KMS-11 (cell line): ENCODE results near the gene DLX1.
"Not testable (repeated sequence)": the region's sequence is repeated elsewhere in the genome, so short reads cannot be mapped to it uniquely, and the experiment has no call there.

ENCODE experiments used
- H2AFZ ChIP-seq: fragments of 200-600 bp; sonication (generic); 2 replicates; pipeline ENCODE4 v1.6.1; 2016; ENCODE audit warnings: antibody characterized with exemption, mixed run types, low read depth
- H3K27ac ChIP-seq: fragments of 200-600 bp; sonication (generic); 2 replicates; pipeline ENCODE4 v1.6.1; 2016; ENCODE audit warnings: mild to moderate bottlenecking, mixed run types
- H3K27me3 ChIP-seq: fragments of 200-600 bp; sonication (generic); 2 replicates; pipeline ENCODE4 v1.6.1; 2017; ENCODE audit warnings: mild to moderate bottlenecking, low read depth, mixed run types, moderate library complexity; ENCODE audit not compliant: insufficient read depth
- H3K36me3 ChIP-seq: fragments of 200-600 bp; sonication (generic); 2 replicates; pipeline ENCODE4 v1.6.1; 2017; ENCODE audit warnings: mild to moderate bottlenecking, mixed run types; ENCODE audit not compliant: insufficient read depth
- H3K4me1 ChIP-seq: fragments of 200-600 bp; sonication (generic); 2 replicates; pipeline ENCODE4 v1.6.1; 2016; ENCODE audit warnings: mild to moderate bottlenecking, low read depth, mixed run types; ENCODE audit not compliant: poor library complexity, severe bottlenecking
- H3K4me2 ChIP-seq: fragments of 200-600 bp; sonication (generic); 2 replicates; pipeline ENCODE4 v1.7.0; 2016; ENCODE audit warnings: mild to moderate bottlenecking, mixed run types
- H3K4me3 ChIP-seq: fragments of 200-600 bp; sonication (generic); IDR thresholded peaks from 2 replicates; pipeline ENCODE4 v1.6.1; 2017; ENCODE audit warnings: low read depth, low read length, mixed read lengths; ENCODE audit not compliant: insufficient read depth
- H3K79me2 ChIP-seq: fragments of 200-600 bp; sonication (generic); 2 replicates; pipeline ENCODE4 v1.6.1; 2016; ENCODE audit warnings: low read depth, mixed run types; ENCODE audit not compliant: insufficient read depth
- H3K9ac ChIP-seq: fragments of 200-600 bp; sonication (generic); 2 replicates; pipeline ENCODE4 v1.6.1; 2016; ENCODE audit warnings: mild to moderate bottlenecking, mixed run types
- H4K20me1 ChIP-seq: fragments of 200-600 bp; sonication (generic); 2 replicates; pipeline ENCODE4 v1.6.1; 2016; ENCODE audit warnings: mild to moderate bottlenecking, mixed run types; ENCODE audit not compliant: insufficient read depth
- CTCF ChIP-seq: fragments of 200-600 bp; sonication (generic); conservative IDR thresholded peaks from 2 replicates; pipeline ENCODE4 v1.6.1; 2017; ENCODE audit warnings: low read depth, mild to moderate bottlenecking, antibody characterized with exemption, low read length, moderate library complexity, mixed read lengths

DLX1 gene

GRCh38 chr2:172109988-172110811, 24.9 kb downstream of the DLX1 start:
- Histone ChIP-seq H3K79me2 (no peaks in the 10 kb centered on the region), H3K4me1 (peaks cover 3% of the 10 kb centered on the region), H4K20me1 (no peaks in the 10 kb centered on the region), H3K9ac (no peak overlapping the region), H3K27ac (no peak overlapping the region), H2AFZ (no peak overlapping the region), H3K27me3 (no peaks in the 10 kb centered on the region; the same call in 1 of the 2 replicates), H3K4me3 (no peak overlapping the region), H3K4me2 (no peak overlapping the region), H3K36me3 (no peaks in the 10 kb centered on the region)
- TF ChIP-seq CTCF, result no peak

DNA sequence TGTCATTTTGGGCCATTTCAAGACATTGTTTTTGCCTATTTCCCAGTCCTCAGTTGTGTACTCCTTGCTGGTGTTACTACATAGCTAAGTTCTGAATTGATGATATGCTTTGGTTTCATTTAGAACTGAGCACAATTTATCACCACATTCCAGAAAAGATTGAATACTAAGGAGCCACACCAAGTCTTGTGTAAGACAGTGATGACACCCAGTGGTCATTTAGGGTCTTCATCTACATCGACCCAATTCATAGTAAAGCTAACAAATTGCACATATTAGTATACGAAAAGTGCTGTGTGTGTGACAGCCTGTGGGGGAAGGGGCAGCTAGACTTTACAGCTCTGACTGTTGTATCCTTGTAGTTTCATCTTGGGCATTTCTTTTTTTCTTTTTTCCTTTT, 28.3 kb downstream of the DLX1 start:
- H3K27me3 ChIP-seq, result no peaks in the 10 kb centered on the region
- H3K36me3 ChIP-seq, result no peaks in the 10 kb centered on the region
- no peak overlapping the region for H3K27ac ChIP-seq
- no peaks in the 10 kb centered on the region for H3K4me1 ChIP-seq
- H3K4me2 ChIP-seq, result no peak overlapping the region
- TF ChIP-seq CTCF, result peak; percentile 37; the same call in 1 of the 2 replicates
- no peak overlapping the region for H2AFZ ChIP-seq
- no peak overlapping the region for H3K9ac ChIP-seq
- no peaks in the 10 kb centered on the region for H4K20me1 ChIP-seq
- no peak overlapping the region for H3K4me3 ChIP-seq
- H3K79me2 ChIP-seq, result no peaks in the 10 kb centered on the region

GRCh38 chr2:172114176-172114575, 28.9 kb downstream of the DLX1 start:
- H3K4me1 ChIP-seq, H3K4me3 ChIP-seq, H3K4me2 ChIP-seq: not testable (repeated sequence)

GRCh38 chr2:172114579-172114978, 29.3 kb downstream of the DLX1 start:
- TF ChIP-seq CTCF, result no peak
- Histone ChIP-seq H3K9ac (no peak overlapping the region), H3K36me3 (no peaks in the 10 kb centered on the region), H3K4me1 (no peaks in the 10 kb centered on the region), H3K79me2 (no peaks in the 10 kb centered on the region), H4K20me1 (no peaks in the 10 kb centered on the region), H3K27ac (no peak overlapping the region), H3K4me2 (no peak overlapping the region), H2AFZ (no peak overlapping the region), H3K27me3 (no peaks in the 10 kb centered on the region), H3K4me3 (no peak overlapping the region)

More at GRCh38 chr2:172114176-172114575, 28.9 kb downstream of the DLX1 start:
- H4K20me1 ChIP-seq, H3K79me2 ChIP-seq, H3K9ac ChIP-seq, H3K27ac ChIP-seq, H3K27me3 ChIP-seq, H3K36me3 ChIP-seq, H2AFZ ChIP-seq: not testable (repeated sequence)

DNA sequence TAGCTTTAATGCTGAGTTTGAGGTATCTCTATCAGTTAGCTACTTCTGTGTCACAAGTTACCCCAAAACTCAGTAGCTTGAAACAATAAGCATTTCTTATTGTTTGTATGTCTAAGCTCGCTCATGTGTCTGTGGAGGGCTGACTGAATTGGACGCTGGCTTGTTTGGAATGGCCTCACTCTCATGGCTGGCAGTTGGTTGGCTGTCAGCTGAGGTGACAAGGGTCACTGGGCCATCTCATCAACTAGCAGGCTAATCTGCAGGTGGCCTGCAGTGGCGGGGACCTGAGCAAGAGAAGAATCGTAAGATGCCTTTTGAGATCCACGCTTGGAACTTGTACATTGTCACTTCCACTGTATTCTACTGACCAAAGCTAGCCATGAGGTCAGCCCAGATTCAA, 30.8 kb downstream of the DLX1 start:
- no peak overlapping the region for H3K4me2 ChIP-seq
- TF ChIP-seq CTCF, result no peak
- no peaks in the 10 kb centered on the region for H4K20me1 ChIP-seq
- H3K4me3 ChIP-seq, result no peak overlapping the region
- H3K27ac ChIP-seq, result no peak overlapping the region
- no peaks in the 10 kb centered on the region for H3K36me3 ChIP-seq
- H3K4me1 ChIP-seq, result no peaks in the 10 kb centered on the region
- no peaks in the 10 kb centered on the region for H3K79me2 ChIP-seq
- no peak overlapping the region for H2AFZ ChIP-seq
- no peak overlapping the region for H3K9ac ChIP-seq
- H3K27me3 ChIP-seq, result no peaks in the 10 kb centered on the region
